Uterus (tissue), 2 donors: ENCODE results near the gene TMOD3.

Source experiments
- POLR2A ChIP-seq, 2 donors: fragments of 450-650 bp; IDR thresholded peaks; one replicate each; pipeline ENCODE4 v1.6.1; 2016; ENCODE audit warnings: antibody characterized with exemption in 2 of 2, mild to moderate bottlenecking in 1 of 2, moderate library complexity in 1 of 2
- TF ChIP-seq, protein P1 (sequence below), 4 experiments: fragments of 200-600 bp in 2 of 4; fragments of 450-650 bp in 2 of 4; sonication (generic) in 2 of 4; IDR thresholded peaks; one replicate each; pipeline ENCODE4 v1.5.1; 2016 to 2019; ENCODE audit warnings: antibody characterized with exemption in 4 of 4, mild to moderate bottlenecking in 2 of 4, moderate library complexity in 1 of 4

GRCh38 chr15:51936105-51936478 is 106.6 kb downstream of the TMOD3 start:
- TF ChIP-seq, protein P1, sequence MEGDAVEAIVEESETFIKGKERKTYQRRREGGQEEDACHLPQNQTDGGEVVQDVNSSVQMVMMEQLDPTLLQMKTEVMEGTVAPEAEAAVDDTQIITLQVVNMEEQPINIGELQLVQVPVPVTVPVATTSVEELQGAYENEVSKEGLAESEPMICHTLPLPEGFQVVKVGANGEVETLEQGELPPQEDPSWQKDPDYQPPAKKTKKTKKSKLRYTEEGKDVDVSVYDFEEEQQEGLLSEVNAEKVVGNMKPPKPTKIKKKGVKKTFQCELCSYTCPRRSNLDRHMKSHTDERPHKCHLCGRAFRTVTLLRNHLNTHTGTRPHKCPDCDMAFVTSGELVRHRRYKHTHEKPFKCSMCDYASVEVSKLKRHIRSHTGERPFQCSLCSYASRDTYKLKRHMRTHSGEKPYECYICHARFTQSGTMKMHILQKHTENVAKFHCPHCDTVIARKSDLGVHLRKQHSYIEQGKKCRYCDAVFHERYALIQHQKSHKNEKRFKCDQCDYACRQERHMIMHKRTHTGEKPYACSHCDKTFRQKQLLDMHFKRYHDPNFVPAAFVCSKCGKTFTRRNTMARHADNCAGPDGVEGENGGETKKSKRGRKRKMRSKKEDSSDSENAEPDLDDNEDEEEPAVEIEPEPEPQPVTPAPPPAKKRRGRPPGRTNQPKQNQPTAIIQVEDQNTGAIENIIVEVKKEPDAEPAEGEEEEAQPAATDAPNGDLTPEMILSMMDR (IDR thresholded peaks at IDR 0.05) = no peak
- TF ChIP-seq POLR2A (IDR thresholded peaks at IDR 0.05) = no peak
